Cardiac septum (tissue), 1 donor: ENCODE measurements around the gene POP4. TPM values are rescaled to one million over a fixed set of nuclear protein-coding genes. Genes with fewer than 3 reads are reported as not detected.

Source experiments
- DNase-seq: peaks from one replicate; pipeline ENCODE4 v3.0.0-alpha.2; 2020; ENCODE audit warnings: low spot score
- intact Hi-C: fragments of 100-400 bp; cut with DNase I; formaldehyde crosslinking; loops from one replicate; pipeline ENCODE4 v1.14.0; 2022
- total RNA-seq: library from RNA; stranded (reverse); fragmentation: NEBNext Ultra II Directional; extraction: Animal tissue kit (Norgen Biotek cat#: 25700); gene quantifications from one replicate; pipeline ENCODE4 v1.2.1, GENCODE V29; 2021
- donor health status: DM: no; HTN: no; CAD: no.

POP4 gene
- total RNA-seq, 1 donor from 2014 or later = 47.8 TPM

DNA sequence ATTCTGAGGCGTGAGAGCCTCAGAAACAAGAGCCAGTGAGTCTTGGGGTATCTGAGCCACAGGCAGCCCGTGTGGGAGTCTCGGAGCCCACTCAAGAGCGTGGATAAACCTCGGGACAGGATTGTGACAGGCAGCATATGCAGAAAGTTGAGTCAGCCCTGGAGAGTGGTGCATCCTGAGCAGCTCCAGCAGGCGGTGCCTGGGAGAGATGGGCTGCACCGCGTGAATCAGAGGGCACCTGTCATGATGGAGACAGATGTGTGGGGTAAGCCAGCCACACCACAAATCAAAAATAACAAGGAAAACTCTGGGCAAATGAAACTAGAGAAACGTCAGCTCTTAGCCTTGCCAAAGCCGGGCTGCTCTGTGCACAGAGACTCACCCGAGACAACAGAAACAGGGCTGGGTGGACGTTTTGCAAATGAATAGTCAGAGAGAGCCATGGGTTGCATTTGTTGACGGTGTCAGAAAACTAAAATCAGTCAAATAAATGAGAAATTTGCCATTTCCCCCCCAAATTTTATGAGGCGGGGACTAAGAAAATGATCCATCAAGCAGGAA lies 30.0 kb upstream of the POP4 start:
- DNase-seq = peak; percentile 43
- intact Hi-C loops = no loop called here

DNA sequence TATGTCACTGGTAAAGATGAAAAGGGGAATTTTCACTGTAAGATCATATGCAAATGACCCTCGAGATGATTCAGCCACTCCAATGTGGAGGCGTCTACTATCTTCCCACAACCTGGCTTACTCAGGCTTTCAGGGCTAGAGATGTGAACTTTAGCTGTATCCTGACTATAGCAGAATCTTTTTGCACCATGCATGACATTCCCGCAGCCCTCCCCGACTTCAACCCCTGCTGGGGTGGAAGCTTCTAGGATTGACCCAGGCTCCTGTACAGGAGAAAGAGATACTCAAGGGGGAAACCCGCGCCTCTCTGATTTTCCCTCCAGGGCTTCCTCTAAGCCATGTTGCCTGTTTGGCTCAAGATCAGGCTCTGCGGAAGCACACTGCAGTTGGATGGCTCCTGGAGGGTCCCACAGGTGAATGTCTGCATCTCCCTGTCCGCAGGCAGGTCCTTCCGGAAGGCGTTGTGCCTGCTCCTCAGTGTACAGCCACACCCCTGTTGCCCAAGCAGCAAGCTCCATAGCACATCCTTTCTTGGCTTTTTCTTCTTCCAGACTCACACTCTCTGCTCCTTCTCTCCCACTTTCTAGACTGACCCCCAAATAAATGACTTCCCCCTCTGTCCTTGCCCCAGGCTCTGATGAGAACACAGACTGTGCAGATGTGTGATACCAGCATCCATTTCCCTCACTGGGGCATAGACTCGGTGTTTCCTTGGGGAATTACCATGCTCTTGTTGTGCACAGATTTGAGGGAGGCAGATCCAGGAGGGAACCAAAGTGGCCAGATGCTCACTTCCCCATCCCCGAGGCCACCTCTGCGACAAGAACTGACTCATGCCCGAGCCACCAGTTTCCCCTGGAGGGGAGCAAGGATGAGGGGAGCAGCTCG lies 29.1 kb upstream of the POP4 start:
- intact Hi-C loops = no loop called here
- peak; percentile 22 for DNase-seq

DNA sequence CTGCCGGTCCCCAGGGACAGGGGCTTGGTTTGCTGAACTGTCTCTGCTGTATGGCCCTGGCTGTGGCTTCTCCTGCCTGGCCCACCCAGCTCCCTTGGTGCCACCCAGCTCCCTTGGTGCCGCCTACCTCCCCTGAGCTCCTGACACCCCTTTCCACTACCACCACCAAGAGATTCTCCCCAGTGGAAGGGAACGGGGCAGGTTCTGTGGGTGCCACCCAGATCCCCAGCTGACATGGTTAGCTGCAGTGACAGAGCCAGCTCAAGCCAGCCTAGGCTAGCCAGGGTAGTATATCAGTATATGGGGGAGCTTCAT lies 28.5 kb upstream of the POP4 start:
- intact Hi-C loops = no loop called here

DNA sequence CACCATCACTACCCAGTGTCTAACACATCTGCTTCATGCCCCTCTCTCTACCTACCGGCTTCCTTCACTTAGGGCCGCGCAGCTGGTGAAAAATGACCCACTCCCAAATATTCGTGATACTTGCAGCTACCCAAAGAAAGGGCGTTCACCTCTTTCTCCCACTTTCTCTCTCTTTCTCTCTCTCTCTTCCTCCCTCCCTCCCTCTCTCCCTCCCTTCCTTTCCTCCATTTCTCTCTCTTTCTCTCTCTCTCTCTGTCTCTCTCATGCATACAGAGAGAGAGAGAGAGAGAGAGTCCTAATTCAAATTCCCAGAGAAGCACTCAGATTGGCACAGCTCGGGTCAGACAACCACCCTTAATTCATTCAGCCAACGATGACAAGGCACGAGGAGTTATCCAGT lies 27.7 kb upstream of the POP4 start:
- intact Hi-C loops = no loop called here

More for the DNA sequence above, 28.5 kb upstream of the POP4 start:
- peak; percentile 58 for DNase-seq

DNA sequence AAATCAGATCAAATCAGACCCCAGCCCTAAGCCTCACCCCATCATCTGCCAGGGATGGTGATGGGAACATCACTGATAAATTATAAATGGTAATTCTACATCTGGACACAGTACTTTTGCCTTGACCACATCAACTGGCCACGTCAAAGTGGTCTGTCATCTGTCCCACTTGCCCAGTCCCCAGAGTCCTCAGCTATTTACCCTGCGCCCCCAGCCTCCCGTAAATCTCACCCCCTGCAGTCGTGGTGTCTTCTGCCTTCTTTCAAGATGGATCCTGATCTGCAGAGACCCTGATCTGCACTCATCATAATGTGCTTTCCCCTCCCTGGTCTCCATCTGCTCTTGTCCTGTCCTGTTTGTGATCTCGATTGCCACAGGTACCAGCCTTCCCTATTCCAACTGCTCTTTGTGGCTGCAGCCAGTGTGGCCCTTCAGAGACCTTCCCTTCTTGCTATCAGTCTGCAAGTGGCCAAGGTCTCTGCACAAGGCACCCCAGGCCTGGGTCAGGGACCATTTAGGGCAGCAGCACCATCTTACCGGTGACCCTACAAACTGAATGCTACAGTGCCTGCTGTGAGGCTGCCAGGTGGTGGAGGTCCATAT lies 26.7 kb upstream of the POP4 start:
- peak; percentile 46 for DNase-seq
- intact Hi-C loops = no loop called here

More for the DNA sequence above, 27.7 kb upstream of the POP4 start:
- no peak for DNase-seq

DNA sequence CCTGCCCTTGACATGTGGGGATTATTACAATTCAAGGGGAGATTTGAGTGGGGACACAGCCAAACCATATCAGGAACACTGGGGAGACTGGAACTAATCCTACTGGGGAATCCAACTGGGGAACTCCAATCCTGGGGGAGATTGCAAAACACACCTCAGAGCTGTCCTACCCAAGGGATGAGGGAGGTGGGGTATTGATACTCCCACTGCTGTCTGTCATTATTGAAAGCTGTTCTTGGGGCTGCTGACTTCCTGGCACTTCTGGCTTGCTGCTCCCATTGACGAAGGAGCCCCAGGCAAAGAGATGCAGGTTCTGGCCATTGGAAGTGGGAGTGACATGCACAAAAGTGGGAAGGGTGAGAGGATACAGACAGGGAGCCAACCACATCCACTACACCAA lies 24.7 kb upstream of the POP4 start:
- intact Hi-C loops = no loop called here
- peak; percentile 29 for DNase-seq

DNA sequence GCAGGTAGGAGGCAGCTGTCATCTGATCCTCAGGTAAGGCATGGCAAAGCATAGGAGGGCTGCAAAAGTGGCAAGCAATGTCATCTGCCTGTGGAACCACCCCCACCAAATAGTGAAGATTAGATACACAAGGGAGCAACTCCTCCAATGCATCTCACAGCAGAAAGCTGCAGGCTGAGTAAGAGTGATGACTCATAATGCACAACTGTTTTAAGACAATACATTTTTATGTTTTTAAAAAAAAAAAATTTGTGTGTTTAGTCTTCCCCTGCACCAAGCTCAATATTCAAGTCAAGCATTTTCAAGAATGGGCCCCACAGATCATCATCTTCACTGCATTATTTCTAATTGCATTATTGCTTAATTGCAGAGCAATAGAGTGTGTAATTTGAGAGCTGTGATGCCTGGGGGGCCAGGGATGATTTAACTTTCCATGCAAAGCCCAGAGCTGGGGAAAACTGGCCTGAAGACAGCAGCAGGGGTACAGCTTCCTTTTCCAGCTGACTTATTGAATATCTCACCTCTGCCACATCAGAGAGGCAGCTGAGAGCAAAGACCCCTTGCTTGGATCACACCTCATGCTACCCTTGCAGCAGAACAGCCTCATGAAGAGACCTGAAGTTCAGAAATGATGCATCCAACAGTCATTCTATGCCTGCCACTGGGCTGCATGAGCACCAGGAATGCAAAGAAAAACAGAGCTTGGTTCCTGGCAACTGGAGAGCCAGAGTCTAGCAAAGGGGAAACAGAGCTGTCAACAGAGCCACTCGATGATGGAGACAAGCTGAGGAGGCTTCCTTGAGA lies 22.7 kb upstream of the POP4 start:
- intact Hi-C loops = no loop called here
- peak; percentile 44 for DNase-seq

DNA sequence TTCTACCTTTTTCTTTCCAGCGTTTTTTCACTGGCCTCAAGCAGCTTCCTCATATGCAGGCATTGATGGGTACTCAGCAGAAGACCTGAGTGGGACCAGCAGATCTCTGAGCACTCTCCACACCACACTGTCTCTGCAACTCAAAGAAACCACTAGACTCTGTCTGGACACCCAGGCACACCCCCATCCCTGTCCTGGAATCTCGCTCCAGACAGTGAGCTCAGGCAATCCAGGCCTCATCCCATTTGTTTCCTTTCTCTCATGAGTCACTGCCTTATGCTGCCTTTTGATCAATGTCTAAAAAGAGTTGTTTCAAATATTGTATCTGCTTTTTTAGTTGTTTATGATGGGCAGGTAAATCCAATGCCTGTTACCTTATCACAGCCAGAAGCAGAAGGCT lies 19.7 kb upstream of the POP4 start:
- DNase-seq = peak; percentile 31
- intact Hi-C loops = no loop called here

DNA sequence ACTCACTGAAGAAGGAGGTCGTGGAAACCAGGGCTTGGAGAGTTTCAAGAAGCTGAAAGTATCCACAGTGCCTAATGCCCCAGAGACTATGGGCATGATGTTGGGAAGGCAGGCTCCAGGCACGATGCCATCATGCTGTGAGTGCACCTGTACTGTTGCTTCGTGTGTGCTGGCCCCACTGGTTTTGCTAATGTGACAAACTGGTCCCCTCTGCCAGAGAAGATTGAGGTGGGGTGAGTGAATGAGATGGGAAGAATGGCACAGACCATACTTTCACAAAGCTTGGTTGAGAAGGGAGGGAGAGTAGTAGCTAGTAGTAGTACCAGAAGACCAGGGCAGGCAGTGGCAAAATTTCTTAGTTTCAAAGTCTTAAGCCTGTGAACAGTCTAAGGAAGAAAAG lies 19.0 kb upstream of the POP4 start:
- DNase-seq = peak; percentile 12
- intact Hi-C loops = no loop called here

DNA sequence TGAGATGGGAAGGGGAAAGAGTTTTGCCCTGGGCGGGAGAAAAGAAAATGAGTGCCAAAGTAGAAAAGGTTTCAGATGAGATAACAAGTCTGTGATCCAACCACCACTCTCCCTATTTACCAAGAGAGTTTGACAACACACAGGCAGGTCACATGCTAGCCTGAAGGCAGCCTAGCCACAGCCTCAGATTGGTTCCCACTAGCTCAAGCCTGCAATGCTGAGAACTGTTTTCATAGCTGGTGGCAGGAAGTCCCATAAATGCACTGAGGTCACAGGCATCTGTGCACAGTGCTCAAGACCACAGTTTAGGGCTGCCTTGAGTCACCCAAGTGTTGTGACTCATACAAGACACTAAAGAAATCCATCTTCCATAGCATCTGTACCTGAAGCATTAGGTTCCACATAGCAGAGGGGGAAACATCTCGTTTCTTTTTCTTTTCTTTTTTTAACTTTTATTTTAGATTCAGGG lies 18.5 kb upstream of the POP4 start:
- DNase-seq = no peak
- intact Hi-C loops = no loop called here

DNA sequence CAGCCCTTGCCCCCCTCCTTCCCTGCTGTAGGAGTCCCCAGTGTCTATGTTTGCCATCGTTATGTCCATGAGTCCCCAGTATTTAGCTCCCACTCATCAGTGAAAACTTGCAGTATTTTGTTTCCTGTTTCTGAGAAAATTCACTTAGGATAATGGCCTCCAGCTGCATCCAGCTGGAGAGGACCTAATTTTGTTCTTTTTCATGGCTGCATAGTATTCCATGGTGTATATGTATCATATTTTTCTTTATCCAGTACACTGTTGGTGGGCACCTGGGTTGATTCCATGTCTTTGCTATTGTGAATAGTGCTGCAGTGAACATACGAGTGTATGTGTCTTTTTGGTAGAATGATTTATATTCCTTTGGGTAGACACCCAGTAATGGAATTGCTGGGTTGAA lies 18.0 kb upstream of the POP4 start:
- DNase-seq = no peak
- intact Hi-C loops = no loop called here

DNA sequence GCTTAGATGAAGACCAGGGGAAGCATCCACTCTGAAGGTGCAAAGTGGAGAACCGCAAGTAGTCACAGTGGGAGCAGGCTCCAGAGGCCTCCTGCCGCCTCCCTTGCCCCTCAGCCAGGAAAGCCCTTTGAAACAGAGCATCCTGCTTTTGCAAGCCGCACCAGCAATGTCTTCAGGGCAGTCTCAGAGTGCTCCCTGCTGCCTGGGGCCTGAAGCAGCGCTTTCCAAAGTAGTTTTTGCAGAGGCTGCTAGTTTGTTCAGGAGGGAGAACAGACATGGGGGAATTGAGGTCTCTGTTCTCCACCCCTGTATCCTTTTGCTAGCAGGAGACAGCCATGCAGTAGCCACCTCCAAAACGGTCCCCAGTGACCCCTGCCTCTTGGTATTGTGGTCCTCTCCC lies 15.8 kb upstream of the POP4 start:
- intact Hi-C loops = no loop called here

DNA sequence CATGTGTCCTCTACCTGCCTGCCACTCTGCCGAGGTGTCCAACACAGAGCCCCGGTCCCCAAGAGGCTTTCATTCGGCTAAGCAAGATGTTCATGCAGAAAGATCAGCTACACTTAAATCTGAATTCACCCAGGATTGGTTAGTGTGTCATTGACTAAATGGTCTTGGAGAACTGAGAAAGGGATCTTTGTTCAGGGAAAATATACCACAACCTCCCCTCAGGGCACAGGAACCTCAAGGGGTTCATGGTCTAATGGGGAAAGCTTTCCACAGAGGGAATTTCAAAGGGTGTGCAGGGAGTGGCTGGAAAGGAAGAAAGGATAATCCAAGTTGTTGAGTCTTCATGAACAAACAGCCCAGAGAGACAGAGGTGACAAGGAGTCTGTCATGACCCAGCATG lies 14.4 kb upstream of the POP4 start:
- intact Hi-C loops = no loop called here
- no peak for DNase-seq

More for the DNA sequence above, 15.8 kb upstream of the POP4 start:
- DNase-seq = no peak

DNA sequence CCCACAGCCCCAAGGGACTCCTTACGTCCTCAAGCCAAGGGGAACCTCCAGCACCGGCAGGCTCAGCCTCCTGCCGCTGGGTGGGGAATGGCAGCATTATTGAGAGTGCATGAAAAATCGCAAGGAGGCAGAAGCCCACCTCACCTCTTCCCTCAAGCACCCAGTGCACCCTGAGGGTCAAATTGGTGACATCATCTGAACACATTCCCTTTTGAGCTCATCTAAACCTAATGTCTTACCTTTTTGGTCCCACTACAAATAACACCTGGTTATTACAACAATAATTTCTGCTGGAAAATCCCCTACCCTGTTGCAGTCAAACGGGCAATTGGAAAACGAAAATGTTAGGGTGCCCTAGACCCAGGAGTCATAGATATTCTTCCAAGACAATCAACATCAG lies 12.2 kb upstream of the POP4 start:
- DNase-seq = no peak
- intact Hi-C loops = no loop called here

DNA sequence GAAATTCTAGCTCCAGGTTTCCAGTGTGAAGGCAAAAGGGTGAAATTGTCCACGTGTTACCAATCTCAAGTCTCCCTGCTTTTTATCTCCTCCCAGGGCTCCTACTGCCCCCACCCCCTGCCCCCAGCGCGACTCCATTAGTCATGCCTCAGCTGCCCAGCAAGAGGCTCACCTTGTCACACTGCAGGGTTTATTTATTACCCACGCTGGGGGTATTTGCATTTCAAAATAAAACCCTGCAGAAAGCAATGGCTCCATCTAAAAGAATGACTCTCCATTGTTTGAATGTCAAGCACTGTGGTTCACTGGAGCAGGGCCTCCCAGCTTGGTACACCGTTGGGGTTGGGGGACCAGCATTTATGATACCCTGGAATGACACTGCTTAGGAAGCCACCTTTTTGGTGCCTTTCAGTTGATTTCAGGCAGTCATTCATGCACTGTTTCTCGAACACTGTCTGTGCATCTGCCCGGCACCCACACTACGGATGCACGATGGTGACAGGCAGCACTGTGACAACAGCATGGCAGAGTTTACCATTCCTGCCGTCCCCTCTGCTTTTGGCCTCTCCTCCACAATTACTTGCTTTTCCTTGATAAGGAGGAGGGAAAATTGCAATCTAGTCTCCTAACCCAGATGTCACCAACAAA lies 9.9 kb upstream of the POP4 start:
- no peak for DNase-seq
- intact Hi-C loops = no loop called here

DNA sequence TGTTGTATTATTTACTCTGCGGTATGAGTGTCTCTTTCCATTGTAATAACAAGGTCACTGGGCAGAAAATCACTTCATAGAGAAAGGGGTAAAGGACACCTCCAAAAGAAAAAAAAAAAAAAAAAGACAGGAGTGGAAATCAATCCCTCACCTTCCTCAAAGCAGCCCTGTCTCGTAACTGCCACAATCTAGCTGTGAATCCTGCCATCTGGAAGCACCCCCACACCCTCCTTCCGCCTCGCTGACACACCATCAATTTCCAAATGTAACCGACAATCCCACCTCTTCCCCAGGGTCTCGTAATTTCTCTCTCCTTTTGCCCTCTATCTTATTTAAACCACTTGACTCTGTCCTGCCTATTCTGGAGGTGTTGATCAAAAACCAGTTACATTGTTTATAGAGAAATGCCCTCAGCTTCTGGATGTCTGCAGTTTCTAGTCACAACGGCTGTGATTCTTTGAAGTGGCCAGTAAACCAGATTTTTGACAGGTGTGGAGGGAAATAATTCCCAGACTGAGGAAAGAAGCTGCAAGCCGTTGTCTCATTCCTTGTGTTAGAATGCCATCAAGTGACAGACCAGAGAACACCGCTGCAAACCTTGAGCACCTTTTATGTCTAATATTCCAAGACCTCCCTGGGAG lies 9.1 kb upstream of the POP4 start:
- no peak for DNase-seq
- intact Hi-C loops = no loop called here

DNA sequence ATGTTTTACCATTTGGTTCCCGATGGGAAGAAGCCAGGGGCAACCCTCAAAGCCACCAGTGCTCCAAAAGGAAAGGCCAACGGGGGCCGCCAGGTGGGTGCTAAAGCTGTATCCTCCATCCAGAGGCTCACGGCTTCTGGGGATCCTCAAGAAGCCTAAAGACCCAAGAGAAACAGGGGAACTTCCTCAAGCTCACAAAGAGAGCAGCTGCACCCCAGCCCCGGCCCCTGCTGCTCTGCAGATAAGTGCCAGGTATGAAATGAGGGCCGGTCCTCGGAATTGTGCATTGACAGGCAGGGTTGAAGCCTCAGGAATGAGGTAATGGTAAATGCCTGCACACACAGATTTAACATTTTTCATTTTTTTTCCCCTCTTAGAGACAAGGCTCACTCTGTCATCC lies 8.0 kb upstream of the POP4 start:
- intact Hi-C loops = no loop called here
- no peak for DNase-seq

DNA sequence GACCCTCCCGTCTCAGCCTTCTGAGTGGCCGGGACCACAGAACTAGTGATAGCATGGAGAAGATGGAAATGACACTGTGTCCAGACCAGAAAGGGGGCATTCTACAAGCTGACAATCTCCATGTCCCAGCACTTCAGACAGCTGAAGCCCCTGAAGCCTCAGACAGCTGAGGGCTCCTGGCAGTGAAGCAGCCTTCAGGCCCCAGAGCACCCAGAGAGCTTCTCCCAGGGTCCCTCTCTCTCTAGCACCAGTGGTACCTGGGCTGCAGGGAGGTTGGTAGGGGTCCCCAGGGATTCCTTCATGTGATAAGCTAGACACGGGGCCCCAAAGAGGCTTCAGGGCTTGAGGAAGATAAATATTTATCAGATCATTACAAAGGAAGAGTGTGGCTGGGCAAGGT lies 7.6 kb upstream of the POP4 start:
- intact Hi-C loops = no loop called here

DNA sequence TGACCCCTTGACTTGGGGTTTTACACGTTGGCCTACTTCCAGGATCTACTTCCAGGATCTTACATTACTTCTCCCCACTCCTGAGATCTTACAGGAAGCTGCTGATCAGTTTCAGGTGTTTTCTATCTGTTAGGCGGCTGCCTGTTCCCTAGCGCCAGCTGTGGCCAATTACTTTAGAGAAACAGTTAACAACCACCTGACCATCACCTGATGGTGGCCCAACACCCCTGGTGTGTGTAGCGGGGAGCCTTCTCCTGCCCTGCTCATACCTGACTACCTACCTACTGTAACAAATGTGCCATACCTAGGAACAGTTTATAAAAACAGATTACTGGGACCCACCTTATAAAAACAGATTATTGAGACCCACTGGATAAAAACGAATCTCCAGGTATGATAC lies 2.8 kb upstream of the POP4 start:
- intact Hi-C loops = loop anchor here (10.0 kb wide), 2 partner anchors 271 to 389 kb away; partner anchors contain the start of gene UQCRFS1

More for the DNA sequence above, 7.6 kb upstream of the POP4 start:
- DNase-seq = no peak

More for the DNA sequence above, 2.8 kb upstream of the POP4 start:
- DNase-seq = no peak
